SK-N-SH (cell line): ENCODE data around the gene EPM2A. TPM values are rescaled to one million over a fixed set of nuclear protein-coding genes. Genes with fewer than 3 reads are reported as not detected.

Experiments
- CTCF ChIA-PET: fragments of 300-600, 350-600 bp; formaldehyde crosslinking; extraction: SDS; loops from one replicate; lab custom pipeline; 2021; lab: Yijun Ruan, JAX
- POLR2A ChIA-PET: fragments of 350-600 bp; sonication (Branson Sonifier 250); formaldehyde crosslinking; extraction: SDS; loops from one replicate; lab custom pipeline; 2020; ENCODE audit warnings: antibody characterized with exemption, inconsistent platforms; lab: Yijun Ruan, JAX
- DNase-seq: peaks from one replicate; pipeline ENCODE4 v3.0.0; 2012
- H2AFZ ChIP-seq: fragments of 200-600 bp; sonication (generic); 2 replicates; pipeline ENCODE4 v1.8.1; 2016; ENCODE audit warnings: antibody characterized with exemption, mild to moderate bottlenecking, low read depth
- H3F3A ChIP-seq: fragments of 200-600 bp; sonication (generic); replicated peaks from 2 replicates; pipeline ENCODE3; 2016; ENCODE audit warnings: antibody characterized with exemption, mild to moderate bottlenecking; ENCODE audit not compliant: insufficient read depth
- H3K27ac ChIP-seq, 2 experiments: fragments of 200-500 bp in 1 of 2; fragments of 200-600 bp in 1 of 2; sonication (Bioruptor generic) in 1 of 2; sonication (generic), shearing (Covaris generic) in 1 of 2; 2 replicates each; pipeline versions ENCODE4 v1.5.1 to v1.6.1; 2014 to 2016; ENCODE audit warnings: low read depth in 2 of 2, inconsistent platforms in 1 of 2, low read length in 1 of 2, mild to moderate bottlenecking in 1 of 2, mixed read lengths in 1 of 2
- H3K27me3 ChIP-seq: fragments of 200-600 bp; sonication (generic), shearing (Covaris generic); 2 replicates; pipeline ENCODE4 v1.6.1; 2016; ENCODE audit warnings: mixed run types; ENCODE audit not compliant: insufficient read depth
- H3K36me3 ChIP-seq, 2 experiments: fragments of 200-500 bp in 1 of 2; fragments of 200-600 bp in 1 of 2; sonication (Bioruptor generic) in 1 of 2; sonication (generic) in 1 of 2; replicated peaks in 1 of 2; 2 replicates each; pipeline versions ENCODE3 to v1.5.1; 2014 to 2016; ENCODE audit warnings: low read length in 1 of 2, mild to moderate bottlenecking in 1 of 2; ENCODE audit not compliant: insufficient read depth in 2 of 2, control insufficient read depth in 1 of 2
- H3K4me1 ChIP-seq, 2 experiments: fragments of 200-500 bp in 1 of 2; fragments of 200-600 bp in 1 of 2; sonication (Bioruptor generic) in 1 of 2; sonication (generic), shearing (Covaris generic) in 1 of 2; 2 replicates each; pipeline versions ENCODE4 v1.5.1 to v1.6.1; 2014 to 2016; ENCODE audit warnings: low read depth in 1 of 2, low read length in 1 of 2, mixed run types in 1 of 2; ENCODE audit not compliant: insufficient read depth in 2 of 2, control insufficient read depth in 1 of 2
- H3K4me2 ChIP-seq: fragments of 200-600 bp; sonication (generic), shearing (Covaris generic); 2 replicates; pipeline ENCODE4 v1.6.1; 2017; ENCODE audit warnings: mixed run types
- H3K4me3 ChIP-seq, 2 experiments: fragments of 200-500 bp in 1 of 2; fragments of 200-600 bp in 1 of 2; sonication (Bioruptor generic) in 1 of 2; sonication (generic), shearing (Covaris generic) in 1 of 2; 2 replicates each; pipeline versions ENCODE4 v1.5.1 to v1.8.1; 2014 to 2016; ENCODE audit warnings: low read depth in 2 of 2, inconsistent platforms in 1 of 2, low read length in 1 of 2, mild to moderate bottlenecking in 1 of 2, mixed read lengths in 1 of 2, moderate library complexity in 1 of 2
- H3K79me2 ChIP-seq: fragments of 200-600 bp; sonication (generic); 2 replicates; pipeline ENCODE4 v1.8.1; 2017; ENCODE audit warnings: mild to moderate bottlenecking; ENCODE audit not compliant: insufficient read depth
- H3K9ac ChIP-seq: fragments of 200-600 bp; sonication (generic); 2 replicates; pipeline ENCODE4 v1.6.1; 2017; ENCODE audit warnings: mixed run types
- H3K9me2 ChIP-seq: fragments of 200-600 bp; sonication (generic); 2 replicates; pipeline ENCODE4 v1.6.1; 2017; ENCODE audit warnings: mixed run types
- H3K9me3 ChIP-seq: fragments of 200-600 bp; sonication (generic); 2 replicates; pipeline ENCODE4 v1.6.1; 2017; ENCODE audit warnings: mixed run types, mild to moderate bottlenecking, moderate library complexity
- H4K20me1 ChIP-seq: fragments of 200-600 bp; sonication (generic); 2 replicates; pipeline ENCODE4 v1.6.1; 2017; ENCODE audit warnings: mild to moderate bottlenecking, mixed run types; ENCODE audit not compliant: insufficient read depth
- MXI1 ChIP-seq: IDR thresholded peaks from 2 replicates; pipeline ENCODE4 v1.6.1; 2012; ENCODE audit warnings: mild to moderate bottlenecking, low read depth, low read length, improper control_type of control experiment
- REST ChIP-seq: IDR thresholded peaks from 2 replicates; pipeline ENCODE4 v1.6.1; 2012; ENCODE audit warnings: mild to moderate bottlenecking, low read depth, low read length, moderate library complexity
- SIN3A ChIP-seq: IDR thresholded peaks from 2 replicates; pipeline ENCODE4 v1.6.1; 2012; ENCODE audit warnings: low read depth, mild to moderate bottlenecking, low read length, moderate library complexity, borderline replicate concordance
- USF1 ChIP-seq: IDR thresholded peaks from 2 replicates; pipeline ENCODE4 v1.4.0; 2012; ENCODE audit warnings: low read depth, borderline replicate concordance
- YY1 ChIP-seq: IDR thresholded peaks from 2 replicates; pipeline ENCODE4 v1.4.0; 2012; ENCODE audit warnings: low read depth, mild to moderate bottlenecking
- ZBTB33 ChIP-seq: IDR thresholded peaks from 2 replicates; pipeline ENCODE4 v1.4.0; 2012; ENCODE audit warnings: low read depth, borderline replicate concordance
- polyA plus RNA-seq, 3 experiments: library from polyadenylated mRNA; depleted of rRNA; stranded (reverse); fragments of >200 nt; gene quantifications; 2 replicates each; pipeline ENCODE4 v1.2.3, GENCODE V29; 2012

EPM2A gene
- polyA plus RNA-seq, 1 of the 3 experiments (the other 2 are of a cell fraction) = 2.7 TPM

GRCh38 chr6:145765449-145765848 lies 30.1 kb upstream of the EPM2A start:
- Histone ChIP-seq H2AFZ (no peak overlapping the region), H3K4me2 (no peak overlapping the region), H3K79me2 (no peaks in the 10 kb centered on the region), H3K27me3 (no peaks in the 10 kb centered on the region), H3K9ac (no peak overlapping the region), H3K9me2 (no peaks in the 10 kb centered on the region), H3K27ac (no peak overlapping the region), H3F3A (no peaks in the 10 kb centered on the region), H3K36me3 (no peaks in the 10 kb centered on the region), H3K4me3 (no peak overlapping the region), H3K9me3 (no peaks in the 10 kb centered on the region), H3K4me1 (no peaks in the 10 kb centered on the region), H4K20me1 (no peaks in the 10 kb centered on the region)
- ChIA-PET CTCF (no interaction called here), POLR2A (no interaction called here)
- no peak for DNase-seq
- TF ChIP-seq REST = no peak

- Histone ChIP-seq H3K4me1 (no peaks in the 10 kb centered on the region), H3K9me2 (no peaks in the 10 kb centered on the region), H3K9me3 (no peaks in the 10 kb centered on the region), H3K36me3 (no peaks in the 10 kb centered on the region), H2AFZ (no peak overlapping the region), H3K9ac (no peak overlapping the region)
- POLR2A ChIA-PET = no interaction called here
- TF ChIP-seq SIN3A (no peak), USF1 (no peak), MXI1 (no peak), ZBTB33 (no peak), YY1 (no peak)
- TF ChIP-seq, all 33 proteins: peak for 0
- DNase-seq = no peak
- Histone ChIP-seq H3K79me2 (no peaks in the 10 kb centered on the region), H3F3A (no peaks in the 10 kb centered on the region), H3K27me3 (no peaks in the 10 kb centered on the region), H3K4me3 (no peak overlapping the region), H3K4me2 (no peak overlapping the region), H3K27ac (no peak overlapping the region), H4K20me1 (no peaks in the 10 kb centered on the region)
- CTCF ChIA-PET = no interaction called here
These were observed 28.4 kb upstream of the EPM2A start for GRCh38 chr6:145763742-145764141.
